GM12878 (cell line): Measurements from ENCODE around the gene MIR17HG. TPM values are rescaled to one million over a fixed set of nuclear protein-coding genes. Genes with fewer than 3 reads are reported as not detected.

Source experiments
- ATAC-seq: fragments of 200-7000 bp; cut with Tn5 transposase; 3 replicates; pipeline ENCODE4 v1.9.1; 2020; ENCODE audit warnings: mild to moderate bottlenecking, moderate library complexity
- BruUV-seq: library from RNA; stranded (reverse); fragments of 400-500 nt; replicated peaks from 2 replicates; lab custom pipeline; 2021; lab: Mats Ljungman, UMichigan
- CTCF ChIA-PET: fragments of 300-600 bp; sonication (Branson Sonifier 250); formaldehyde crosslinking; extraction: SDS; loops from one replicate; lab custom pipeline; 2021; ENCODE audit warnings: inconsistent platforms; lab: Yijun Ruan, JAX
- POLR2A ChIA-PET: fragments of 350-600 bp; formaldehyde crosslinking; extraction: SDS; loops from one replicate; lab custom pipeline; 2021; ENCODE audit warnings: inconsistent platforms; lab: Charles Lee
- RAD21 ChIA-PET: fragments of 300-600 bp; sonication (Branson Sonifier 250); formaldehyde crosslinking; loops from one replicate; lab custom pipeline; 2023; ENCODE audit warnings: antibody characterized with exemption; ENCODE audit not compliant: unreplicated experiment; lab: Charles Lee
- SMC1A ChIA-PET: fragments of 300-600 bp; sonication (Branson Sonifier 250); formaldehyde crosslinking; loops from one replicate; lab custom pipeline; 2023; ENCODE audit not compliant: unreplicated experiment, uncharacterized antibody; lab: Charles Lee
- DNase-seq: peaks from one replicate; pipeline ENCODE4 v3.0.0-alpha.2; 2011; ENCODE audit warnings: low read depth, low spot score
- FAIRE-seq: peaks from 3 replicates; lab custom pipeline; 2011; peaks lifted over from hg19 to GRCh38; lab: Jason Lieb, UNC
- H2AFZ ChIP-seq: 2 replicates; pipeline ENCODE4 v1.6.0; 2011; ENCODE audit warnings: low read depth, low read length, control low read depth; ENCODE audit not compliant: control insufficient read depth
- H3K27ac ChIP-seq: 2 replicates; pipeline ENCODE4 v1.5.1; 2011; ENCODE audit warnings: control low read depth; ENCODE audit not compliant: control insufficient read depth, insufficient read depth
- H3K27me3 ChIP-seq, 2 experiments: replicated peaks in 1 of 2; 2 replicates each; pipeline versions ENCODE4 v1.6.0 to v1.6.1; 2011; ENCODE audit warnings: low read length in 1 of 2; ENCODE audit not compliant: control insufficient read depth in 2 of 2, insufficient read depth in 2 of 2
- H3K36me3 ChIP-seq, 2 experiments: 2 replicates each; pipeline ENCODE4 v1.5.1; 2011; ENCODE audit warnings: low read length in 1 of 2; ENCODE audit not compliant: control insufficient read depth in 2 of 2, insufficient read depth in 2 of 2
- H3K4me1 ChIP-seq: 2 replicates; pipeline ENCODE4 v1.6.1; 2011; ENCODE audit warnings: mild to moderate bottlenecking, low read length, moderate library complexity, mixed read lengths; ENCODE audit not compliant: control insufficient read depth, insufficient read depth
- H3K4me2 ChIP-seq: 2 replicates; pipeline ENCODE4 v1.6.0; 2011; ENCODE audit warnings: control low read depth; ENCODE audit not compliant: control insufficient read depth, insufficient read depth
- H3K4me3 ChIP-seq: fragments of 200-600 bp; sonication (generic); 2 replicates; pipeline ENCODE4 v1.5.1; 2016
- H3K79me2 ChIP-seq: 2 replicates; pipeline ENCODE4 v1.6.0; 2011; ENCODE audit warnings: low read length; ENCODE audit not compliant: control insufficient read depth, insufficient read depth
- H3K9ac ChIP-seq: 2 replicates; pipeline ENCODE4 v1.8.0; 2011; ENCODE audit warnings: low read length, control low read depth, mixed read lengths; ENCODE audit not compliant: control insufficient read depth, insufficient read depth
- H3K9me3 ChIP-seq: replicated peaks from 3 replicates; pipeline ENCODE4 v1.5.1; 2011; ENCODE audit warnings: mild to moderate bottlenecking, low read length; ENCODE audit not compliant: control insufficient read depth, insufficient read depth
- H4K20me1 ChIP-seq: 2 replicates; pipeline ENCODE4 v1.6.0; 2011; ENCODE audit not compliant: control insufficient read depth, insufficient read depth
- BMI1 ChIP-seq: fragments of 450-650 bp; IDR thresholded peaks from 2 replicates; pipeline ENCODE4 v1.6.1; 2016; ENCODE audit warnings: mild to moderate bottlenecking, moderate library complexity, borderline replicate concordance
- CBX3 ChIP-seq: fragments of 200-600 bp; sonication (generic); IDR thresholded peaks from 2 replicates; pipeline ENCODE4 v1.6.1; 2016; ENCODE audit warnings: low read depth, borderline replicate concordance
- E4F1 ChIP-seq: fragments of 450-650 bp; IDR thresholded peaks from 2 replicates; pipeline ENCODE4 v1.6.1; 2018; ENCODE audit warnings: borderline replicate concordance, mild to moderate bottlenecking; ENCODE audit not compliant: partially characterized antibody
- ELK1 ChIP-seq: IDR thresholded peaks from 2 replicates; pipeline ENCODE4 v1.6.1; 2012; ENCODE audit warnings: low read depth, low read length, improper control_type of control experiment
- HCFC1 ChIP-seq: fragments of 150-350 bp; IDR thresholded peaks from 2 replicates; pipeline ENCODE4 v1.6.1; 2014; ENCODE audit warnings: low read length
- HSF1 ChIP-seq: fragments of 150-350 bp; IDR thresholded peaks from 2 replicates; pipeline ENCODE4 v1.6.1; 2014; ENCODE audit warnings: mild to moderate bottlenecking, low read depth, low read length
- IKZF1 ChIP-seq: fragments of 450-650 bp; conservative IDR thresholded peaks from 2 replicates; pipeline ENCODE4 v1.6.1; 2017; ENCODE audit warnings: antibody characterized with exemption, mild to moderate bottlenecking
- JUNB ChIP-seq: IDR thresholded peaks from 2 replicates; pipeline ENCODE4 v1.6.1; 2016; ENCODE audit warnings: antibody characterized with exemption, mild to moderate bottlenecking
- NR2C1 ChIP-seq: fragments of 450-650 bp; IDR thresholded peaks from 2 replicates; pipeline ENCODE4 v1.6.1; 2017; ENCODE audit warnings: antibody characterized with exemption, mild to moderate bottlenecking, moderate library complexity
- PAX5 ChIP-seq: IDR thresholded peaks from 2 replicates; pipeline ENCODE4 v1.6.1; 2011; ENCODE audit warnings: low read depth, low read length, borderline replicate concordance
- PAX8 ChIP-seq: fragments of 450-650 bp; IDR thresholded peaks from 2 replicates; pipeline ENCODE4 v1.6.1; 2017; ENCODE audit warnings: mild to moderate bottlenecking, moderate library complexity
- POU2F2 ChIP-seq: IDR thresholded peaks from 3 replicates; pipeline ENCODE4 v1.6.1; 2011; ENCODE audit warnings: low read depth, mild to moderate bottlenecking, low read length, borderline replicate concordance
- RAD51 ChIP-seq: fragments of 450-650 bp; IDR thresholded peaks from 2 replicates; pipeline ENCODE4 v1.6.1; 2016; ENCODE audit warnings: moderate library complexity, mild to moderate bottlenecking, inconsistent platforms
- RB1 ChIP-seq: fragments of 450-650 bp; formaldehyde crosslinking; IDR thresholded peaks from 2 replicates; pipeline ENCODE4 v1.6.1; 2017; ENCODE audit warnings: mild to moderate bottlenecking, borderline replicate concordance
- SP1 ChIP-seq: IDR thresholded peaks from one replicate; pipeline ENCODE4 v1.6.1; 2011; ENCODE audit warnings: low read depth, low read length
- SRF ChIP-seq, 2 experiments: IDR thresholded peaks; 2 replicates each; pipeline ENCODE4 v1.6.1; 2011; ENCODE audit warnings: low read depth in 2 of 2, low read length in 2 of 2, mild to moderate bottlenecking in 1 of 2, moderate library complexity in 1 of 2
- STAT3 ChIP-seq: IDR thresholded peaks from 2 replicates; pipeline ENCODE4 v1.6.1; 2011; ENCODE audit warnings: low read depth, low read length, improper control_type of control experiment
- TBL1XR1 ChIP-seq: IDR thresholded peaks from 2 replicates; pipeline ENCODE4 v1.6.1; 2012; ENCODE audit warnings: low read depth, low read length, improper control_type of control experiment
- WGBS: methylation state at CpG from one replicate; pipeline ENCODE4 v1.1.6; 2016; ENCODE audit warnings: low lambda C conversion rate; ENCODE audit not compliant: insufficient replicate concordance, insufficient coverage; ENCODE audit errors: missing lambda C conversion rate; 5-methylcytosine and 5-hydroxymethylcytosine counted together
- in situ Hi-C: fragments of 300-500 bp; cut with MboI; formaldehyde crosslinking; loops from 9 replicates; pipeline ENCODE4 v1.14.3; 2018; ENCODE audit warnings: mixed read lengths
- intact Hi-C: fragments of 100-400 bp; cut with micrococcal nuclease; formaldehyde crosslinking; loops from one replicate; pipeline ENCODE4 v1.14.2; 2022; ENCODE audit not compliant: unreplicated experiment
- polyA plus RNA-seq, 11 experiments: library from polyadenylated mRNA; depleted of rRNA in 4 of 11; unstranded in 6 of 11; stranded (reverse) in 5 of 11; fragments of >200 nt; fragmentation: Nextera tagmentation in 4 of 11; fragmentation: Illumina TruSeq in 1 of 11; extraction: Ambion mirVana in 4 of 11; extraction: Trizol in 1 of 11; gene quantifications; 1 replicate in 1 of 11; 2 replicates in 10 of 11; pipeline versions ENCODE4 v1.2.1 to v1.2.3, GENCODE V29; 2011 to 2016; ENCODE audit warnings: inconsistent platforms in 2 of 11, missing spikeins in 2 of 11, low read depth in 1 of 11
- total RNA-seq, 4 experiments: library from RNA; depleted of rRNA in 3 of 4; stranded (reverse); fragments of >200 nt in 3 of 4; fragmentation: Illumina TruSeq in 1 of 4; extraction: Trizol in 1 of 4; gene quantifications; 2 replicates each; pipeline versions ENCODE4 v1.2.1 to v1.2.3, GENCODE V29; 2013 to 2021

MIR17HG gene
- total and polyA plus RNA-seq, 10 of the 15 experiments (the other 5 are each of a cell fraction or from before 2014, with no cell fraction given) = 4.4 to 37.7 (median 15.1) TPM

- Histone ChIP-seq H3K27ac (no peak overlapping the region), H3K4me3 (no peak overlapping the region), H3K4me2 (no peak overlapping the region), H4K20me1 (no peaks in the 10 kb centered on the region), H2AFZ (no peak overlapping the region), H3K79me2 (no peaks in the 10 kb centered on the region), H3K4me1 (no peaks in the 10 kb centered on the region), H3K36me3 (no peaks in the 10 kb centered on the region), H3K27me3 (no peaks in the 10 kb centered on the region), H3K9me3 (no peaks in the 10 kb centered on the region), H3K9ac (no peak overlapping the region)
- DNase-seq = no peak
- CTCF ChIA-PET = interaction anchor here (1.2 to 4.7 kb wide), 5 partner anchors 9 to 398 kb away, joined by 3 to 69 read pairs (median 4); no protein-coding TSS in a partner anchor
- SMC1A ChIA-PET = interaction anchor here (0.6 to 5.1 kb wide), 8 partner anchors 23 to 338 kb away, joined by 3 to 38 read pairs (median 3); no protein-coding TSS in a partner anchor
- 0% methylated on average over 4 of the region's 4 CpGs for WGBS
- no TSS peak for BruUV-seq
- intact Hi-C loops (loop anchor here (5.0 kb wide), 1 partner anchor 193 kb away; no protein-coding TSS in a partner anchor), in situ Hi-C loops (no loop called here)
- no peak for TF ChIP-seq CBX3
- no peak for TF ChIP-seq E4F1
- TF ChIP-seq SRF (IDR thresholded peaks at IDR 0.05; ENCODE audit: low read depth in 2 of 2, low read length in 2 of 2) = no peak
- no peak for TF ChIP-seq IKZF1
- TF ChIP-seq ELK1 = no peak
- TF ChIP-seq PAX5 = no peak
- TF ChIP-seq JUNB = no peak
- TF ChIP-seq BMI1 = no peak
- TF ChIP-seq HSF1 = no peak
- TF ChIP-seq HCFC1 = no peak
- TF ChIP-seq STAT3 = no peak
- no peak for TF ChIP-seq SP1
- TF ChIP-seq POU2F2 = no peak
- no peak for TF ChIP-seq PAX8
- TF ChIP-seq NR2C1 = no peak
- TF ChIP-seq TBL1XR1 = no peak
- TF ChIP-seq RB1 = no peak
- TF ChIP-seq RAD51 = no peak
- RAD21 ChIA-PET = interaction anchor here (1.2 to 1.7 kb wide), 3 partner anchors 11 to 70 kb away, joined by 3 to 4 read pairs (median 3); no protein-coding TSS in a partner anchor
- POLR2A ChIA-PET = interaction anchor here (1.0 kb wide), 1 partner anchor 10 kb away, joined by 3 read pairs; no protein-coding TSS in a partner anchor
- ATAC-seq = no peak
- peak; percentile 62 for FAIRE-seq
Measured at GRCh38 chr13:91383836-91384235, 36.3 kb downstream of the MIR17HG start.
